EH (cell line): Measurements from ENCODE around the gene METTL21C.

Experiments
- DNase-seq: peaks from one replicate; pipeline ENCODE4 v3.0.0-alpha.2; 2015; ENCODE audit warnings: low read depth

Gene METTL21C

DNA sequence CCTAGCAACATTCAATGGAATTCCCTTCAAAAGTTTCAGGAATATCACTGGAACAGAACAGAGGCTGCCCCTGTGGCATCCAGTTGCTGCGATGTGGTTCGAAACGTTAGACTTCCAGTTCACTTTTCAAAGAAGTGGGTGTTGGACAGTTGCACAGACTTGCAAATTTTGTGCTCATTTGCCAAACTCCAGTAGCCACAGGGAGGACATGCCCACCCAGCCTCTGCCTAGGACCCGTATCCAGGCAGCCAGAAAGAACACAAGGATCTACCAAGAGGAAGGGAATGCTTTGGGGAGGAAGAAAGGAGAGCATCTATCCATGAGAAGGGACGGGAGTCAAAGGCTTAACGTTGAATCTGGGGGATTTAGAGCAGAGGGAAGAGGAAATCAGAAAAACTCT is at the start of gene METTL21C:
Gene METTL21C, minus strand, starts transcription at position 108 of the 400 bp plus-strand sequence. CDS start 546 bp downstream, outside the sequence.
- DNase-seq = no peak

GRCh38 chr13:102742506-102742905 is 47.7 kb upstream of the METTL21C start:
- DNase-seq = no peak

- DNase-seq = no peak
Observed at GRCh38 chr13:102742101-102742500, 47.3 kb upstream of the METTL21C start.

DNA sequence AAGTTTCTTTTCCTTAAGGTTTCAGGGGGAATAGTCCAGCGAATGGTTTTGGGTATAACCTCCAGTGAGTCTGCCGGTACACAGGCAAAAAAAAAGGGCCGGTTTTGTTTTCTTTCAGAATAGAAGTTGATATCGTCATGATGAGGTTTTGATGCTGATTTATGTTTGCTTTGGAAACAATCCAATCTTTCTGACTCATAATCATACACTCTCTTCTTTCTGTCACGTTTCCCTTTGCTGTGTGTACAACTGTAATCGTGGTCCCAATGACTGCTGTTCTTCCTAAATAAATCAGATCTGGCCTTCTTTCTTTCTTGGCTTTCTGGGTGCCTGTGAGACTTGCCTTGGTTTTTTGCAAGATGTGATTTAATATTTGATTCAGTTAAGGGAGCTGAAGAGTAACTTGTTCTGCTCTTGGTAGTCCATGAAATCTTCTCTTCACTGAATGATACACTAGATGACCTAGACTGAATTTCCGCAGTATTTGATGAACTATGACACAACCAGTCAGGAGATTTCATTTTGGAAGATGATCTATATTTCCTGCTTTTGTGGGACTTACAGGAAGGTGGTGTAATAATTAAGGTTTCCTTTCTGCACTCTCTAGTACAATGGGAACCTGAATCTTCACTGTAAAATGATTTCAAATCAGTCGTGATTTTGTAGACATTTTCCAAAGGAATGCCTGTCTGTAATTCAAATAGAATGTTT is 34.9 kb upstream of the METTL21C start:
- peak; percentile 62 for DNase-seq

DNA sequence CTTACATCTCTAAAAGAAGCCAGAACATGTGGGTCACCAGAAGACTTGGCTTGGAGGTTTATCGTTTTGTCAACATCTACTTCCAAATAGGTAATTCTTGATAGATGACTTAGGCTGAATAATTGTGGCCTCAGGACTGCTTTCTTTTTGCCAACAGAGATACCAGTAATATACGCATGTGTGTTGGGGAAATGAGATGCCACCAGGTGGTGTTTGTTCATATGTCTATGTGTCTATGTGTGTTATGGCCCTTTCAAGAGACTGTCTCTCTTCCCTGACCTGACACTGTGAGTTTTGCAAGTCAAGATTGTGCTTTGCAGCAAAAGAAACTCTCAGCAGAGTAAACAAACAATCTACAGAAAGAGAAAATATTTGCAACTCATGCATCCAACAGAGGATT is 31.6 kb upstream of the METTL21C start:
- DNase-seq = peak; percentile 24

DNA sequence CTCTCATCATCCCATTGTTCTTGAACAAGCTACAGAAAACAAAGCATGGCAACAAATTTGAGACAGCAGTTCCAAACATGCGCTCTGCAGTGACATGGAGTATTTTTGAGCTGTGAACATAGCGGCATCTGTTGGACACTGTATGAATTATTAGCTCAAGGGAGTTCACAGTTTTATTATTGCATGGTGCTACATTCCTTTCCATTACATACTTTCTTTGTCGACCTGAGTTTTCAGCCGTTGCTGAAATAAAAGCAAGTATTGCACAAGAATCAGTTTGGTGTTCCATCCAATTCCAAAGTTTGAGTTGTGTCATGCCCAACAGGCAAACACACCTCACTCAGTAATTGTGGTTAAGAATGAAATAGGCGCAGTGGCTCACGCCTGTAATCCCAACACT is 30.1 kb upstream of the METTL21C start:
- DNase-seq = peak; percentile 67

DNA sequence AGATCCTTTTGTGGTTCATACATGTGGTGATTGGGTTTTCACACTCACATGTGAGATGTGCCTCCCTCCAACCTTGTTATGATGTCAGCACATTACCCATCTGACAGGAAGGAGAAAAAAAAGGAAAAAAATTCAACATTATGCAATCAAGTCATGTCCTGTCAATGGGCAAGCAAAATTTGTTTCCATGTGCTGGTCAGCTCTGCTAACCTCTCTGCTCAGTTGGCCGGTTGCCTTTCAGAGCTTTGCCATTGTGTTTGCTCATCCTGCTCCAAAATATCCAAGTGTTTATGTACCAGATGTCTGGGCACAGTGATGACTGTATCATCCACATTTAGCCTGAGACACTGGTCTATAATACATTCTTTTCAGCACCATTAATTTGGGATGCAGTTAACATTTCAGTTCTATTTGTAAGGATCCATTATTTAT is 27.0 kb upstream of the METTL21C start:
- peak; percentile 72 for DNase-seq

DNA sequence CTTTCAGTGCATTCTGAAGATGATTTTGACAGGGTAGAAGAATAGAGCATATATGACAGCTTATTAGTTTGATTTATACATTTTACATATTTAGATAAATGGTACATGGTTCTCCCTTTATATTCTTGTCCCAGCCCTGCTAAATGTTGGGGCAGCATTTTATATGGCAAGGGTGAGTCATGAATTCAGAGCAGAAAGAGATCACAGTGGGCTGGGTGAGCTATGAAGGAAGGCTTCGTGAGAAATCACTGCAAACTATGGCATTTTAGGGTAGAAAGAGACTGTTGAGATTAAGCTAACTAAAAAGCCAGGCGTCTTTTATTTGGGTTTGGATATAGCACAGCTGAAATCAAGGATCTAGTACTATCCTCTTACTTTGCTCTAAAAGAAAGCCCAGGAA is 23.9 kb upstream of the METTL21C start:
- peak; percentile 9 for DNase-seq

GRCh38 chr13:102715447-102715846 is 20.6 kb upstream of the METTL21C start:
- no peak for DNase-seq

GRCh38 chr13:102710261-102710679 is 15.4 kb upstream of the METTL21C start:
- peak; percentile 71 for DNase-seq

DNA sequence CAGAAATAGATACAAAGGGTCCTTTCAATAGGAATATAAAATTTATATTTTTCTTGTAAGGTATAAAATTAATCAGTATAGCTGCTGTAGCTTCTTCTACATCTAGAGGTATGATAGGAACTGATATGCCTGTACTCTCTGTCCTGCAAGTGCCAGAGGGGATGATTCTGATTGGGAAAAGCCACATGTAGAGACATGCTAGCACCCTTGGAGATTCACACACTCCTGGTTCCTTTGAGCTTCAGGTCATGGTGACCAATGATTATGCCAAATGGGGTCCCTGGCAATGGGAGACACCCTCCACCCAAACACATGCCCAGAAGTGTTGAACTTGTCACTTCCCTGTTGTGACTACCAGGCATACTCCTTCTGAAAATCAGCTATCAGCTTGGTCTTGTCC is 14.7 kb upstream of the METTL21C start:
- DNase-seq = no peak

DNA sequence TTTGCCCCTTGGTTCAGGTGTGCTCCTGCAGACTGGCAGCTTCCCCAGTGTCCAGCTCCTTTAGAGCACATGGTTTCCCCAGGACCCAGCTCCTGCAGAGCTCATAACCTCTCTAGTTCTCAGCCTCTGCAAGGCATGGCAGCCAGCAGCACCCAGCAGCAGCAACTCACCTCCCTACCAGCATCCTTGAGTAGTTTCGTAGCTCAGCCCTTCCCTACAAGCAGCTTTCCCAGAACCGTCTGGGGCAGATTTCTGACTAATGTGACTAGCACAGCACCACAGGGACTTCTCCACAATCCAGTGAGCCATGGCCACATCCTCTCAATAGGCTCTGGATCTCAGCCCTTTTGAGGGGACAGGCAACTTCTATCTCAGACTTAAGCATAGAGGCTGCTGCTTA is 14.1 kb upstream of the METTL21C start:
- DNase-seq = no peak

- DNase-seq = no peak
Observed at GRCh38 chr13:102708211-102708610, 13.4 kb upstream of the METTL21C start.

- peak; percentile 97 for DNase-seq
Observed at GRCh38 chr13:102707467-102707866, 12.6 kb upstream of the METTL21C start.

DNA sequence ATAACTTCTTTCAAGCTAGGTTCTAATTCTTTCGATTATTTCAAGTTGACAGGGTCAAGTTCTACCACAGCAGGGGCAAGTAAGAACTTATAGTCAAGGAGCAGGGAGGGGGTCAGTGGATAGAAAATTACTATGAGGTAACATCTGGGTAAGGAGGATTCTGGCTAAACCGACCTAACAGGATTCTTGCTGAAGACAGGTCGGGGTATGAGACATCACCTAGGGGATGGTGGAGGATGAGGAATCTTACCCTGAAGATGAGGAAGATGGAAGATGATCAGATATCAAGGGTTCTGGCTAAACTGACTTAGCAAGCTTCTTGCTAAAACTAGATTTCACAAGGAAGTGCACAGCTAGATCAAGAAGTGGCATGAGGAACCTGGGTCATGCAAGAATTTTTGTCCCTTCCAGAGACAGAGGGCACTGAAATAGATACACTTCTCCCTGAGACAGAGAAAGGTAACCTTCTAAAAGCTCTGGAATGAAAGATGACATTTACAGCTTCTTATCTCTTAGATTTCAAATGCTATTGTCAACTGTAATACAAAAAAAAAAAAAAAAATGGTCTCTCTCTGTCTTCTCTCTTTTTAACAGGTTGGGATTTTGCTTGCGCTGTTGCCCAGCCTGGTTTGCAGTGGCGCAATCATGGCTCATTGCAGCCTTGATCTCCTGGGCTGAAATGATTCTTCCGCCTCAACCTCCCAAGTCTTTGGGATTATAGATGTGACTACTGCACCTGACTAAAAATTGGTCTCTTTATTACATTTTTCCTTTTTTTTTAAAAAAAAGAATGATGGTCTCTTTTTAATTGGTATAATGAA is 9.6 kb upstream of the METTL21C start:
- DNase-seq = no peak

- no peak for DNase-seq
Observed at GRCh38 chr13:102703726-102704035, 8.8 kb upstream of the METTL21C start.

DNA sequence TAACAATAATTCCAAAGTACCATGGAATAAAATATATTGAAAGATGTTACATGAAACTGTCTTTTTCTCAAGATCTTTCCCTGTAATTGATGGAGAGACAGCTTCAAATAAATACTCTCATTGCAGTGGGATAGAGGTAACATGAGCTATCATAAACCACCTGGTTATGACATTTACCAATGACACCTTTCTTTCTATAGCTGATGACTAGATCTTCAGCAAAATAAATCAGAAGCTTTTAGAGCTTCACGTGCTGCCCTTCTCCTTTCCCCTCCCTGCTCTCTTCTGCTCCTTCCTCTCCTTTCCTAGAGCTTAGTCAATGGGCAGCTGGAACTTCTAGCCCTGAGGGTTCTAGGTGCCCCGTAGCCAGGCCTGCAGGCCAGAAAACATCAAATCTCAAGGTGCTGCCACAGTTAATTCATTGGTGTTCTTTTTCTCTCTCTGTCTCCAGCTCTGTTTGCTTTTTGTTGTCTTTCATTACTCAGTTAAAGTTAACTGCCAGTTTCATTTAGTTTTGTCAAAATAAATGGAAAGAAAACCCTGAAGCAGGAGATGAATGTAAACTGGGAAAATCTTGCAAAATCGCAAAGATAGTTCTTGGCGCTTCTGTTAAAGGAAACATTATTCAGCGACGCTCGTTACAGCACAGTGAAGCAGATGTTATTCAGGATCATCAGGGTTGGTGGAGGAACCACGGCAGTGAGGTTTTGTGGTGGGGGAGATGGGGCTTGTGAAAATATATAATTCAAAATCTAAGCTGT is 8.3 kb upstream of the METTL21C start:
- DNase-seq = peak; percentile 26

- DNase-seq = no peak
Observed at GRCh38 chr13:102701331-102701730, 6.5 kb upstream of the METTL21C start.

DNA sequence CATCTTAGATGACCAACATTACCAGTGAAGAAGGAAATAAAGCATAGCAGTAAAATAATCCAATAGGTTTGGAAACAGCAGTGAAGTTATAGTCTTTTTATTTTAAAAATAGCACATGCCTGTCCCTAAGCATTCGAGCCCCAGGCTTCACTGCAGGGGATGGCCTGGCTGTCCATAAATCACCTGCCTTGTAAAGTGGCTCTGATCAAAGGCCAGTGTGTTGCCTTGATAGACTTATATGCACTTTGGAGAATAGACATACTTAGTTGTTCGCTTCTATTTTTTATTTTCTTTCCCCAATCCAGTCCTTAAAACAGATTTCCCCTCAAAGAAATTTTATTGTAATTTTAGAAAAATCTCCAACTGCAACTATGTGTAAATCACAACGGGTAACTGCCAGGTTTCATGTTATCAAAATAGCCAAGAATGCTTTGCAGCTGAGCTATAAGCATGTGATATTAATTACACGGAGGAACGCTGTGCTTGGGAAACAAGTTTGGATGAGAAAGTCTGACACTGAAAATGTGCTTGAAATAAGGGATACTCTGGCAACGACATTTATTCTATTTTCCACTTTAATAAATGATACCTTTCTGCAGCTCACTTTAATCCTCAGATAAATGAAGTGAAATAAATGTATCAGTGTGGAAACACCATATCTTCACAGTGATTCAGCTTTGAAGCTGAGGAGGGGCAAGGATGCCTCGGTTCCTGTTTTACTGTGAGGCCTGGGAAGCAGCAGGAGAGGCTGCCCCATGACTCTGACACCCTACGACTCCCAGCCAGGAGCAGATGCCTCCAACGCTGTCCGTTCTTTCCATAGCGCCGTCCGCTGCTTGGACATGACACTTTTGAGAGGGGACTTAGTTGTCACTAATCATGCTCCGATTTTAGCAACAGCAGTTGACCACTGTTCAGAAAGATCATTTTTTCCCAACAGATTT is 5.5 kb upstream of the METTL21C start:
- DNase-seq = peak; percentile 66

DNA sequence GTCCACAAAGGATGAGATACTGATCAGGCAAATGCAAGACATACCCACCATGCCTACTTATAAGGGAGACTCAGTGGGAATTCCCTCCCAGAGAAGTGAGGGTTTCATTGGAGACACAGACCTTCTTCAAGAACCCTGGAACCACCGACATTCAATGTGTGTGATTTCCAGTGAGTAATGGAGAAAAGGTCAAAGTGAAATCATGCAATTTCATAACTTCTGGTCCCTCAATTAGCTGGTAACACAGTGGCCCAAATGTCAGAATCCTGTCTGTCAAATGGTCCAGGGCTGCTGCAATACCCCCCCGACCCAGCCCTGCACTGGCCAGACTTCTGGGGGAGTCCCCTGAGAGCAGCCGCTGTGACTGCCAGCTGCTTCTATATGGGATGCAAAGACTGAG is 4.7 kb upstream of the METTL21C start:
- no peak for DNase-seq

- DNase-seq = no peak
Observed at GRCh38 chr13:102698649-102698980, 3.8 kb upstream of the METTL21C start.
